HG03139 (cell line): Measurements from ENCODE around the gene PODXL2.
"Not testable (repeated sequence)": the region's sequence is repeated elsewhere in the genome, so short reads cannot be mapped to it uniquely, and the experiment has no call there.

Experiments used
- ATAC-seq: cut with Tn5 transposase; IDR thresholded peaks from one replicate; pipeline ENCODE4 v1.9.1; 2021; ENCODE audit not compliant: unreplicated experiment

PODXL2 gene

GRCh38 chr3:127674101-127674721 is 45.2 kb downstream of the PODXL2 start:
- no peak for ATAC-seq

- no peak for ATAC-seq
Measured at GRCh38 chr3:127674790-127675189, 45.8 kb downstream of the PODXL2 start.

GRCh38 chr3:127675651-127676391 is 46.8 kb downstream of the PODXL2 start:
- ATAC-seq = no peak

GRCh38 chr3:127676456-127676855 is 47.5 kb downstream of the PODXL2 start:
- ATAC-seq = no peak

- no peak for ATAC-seq
Measured at GRCh38 chr3:127676921-127677351, 48.0 kb downstream of the PODXL2 start.

- no peak for ATAC-seq
Measured at GRCh38 chr3:127677541-127678314, 48.7 kb downstream of the PODXL2 start.

- ATAC-seq = no peak
Measured at GRCh38 chr3:127678315-127678599, 49.3 kb downstream of the PODXL2 start.

- ATAC-seq = no peak
Measured at GRCh38 chr3:127678611-127679533, 49.9 kb downstream of the PODXL2 start.

- ATAC-seq = no peak
Measured at GRCh38 chr3:127679534-127680145, 50.7 kb downstream of the PODXL2 start.

- no peak for ATAC-seq
Measured at GRCh38 chr3:127680146-127680661, 51.2 kb downstream of the PODXL2 start.

- ATAC-seq = no peak
Measured at GRCh38 chr3:127680798-127681221, 51.8 kb downstream of the PODXL2 start.

GRCh38 chr3:127682175-127682554 is 53.2 kb downstream of the PODXL2 start:
- ATAC-seq = not testable (repeated sequence)

GRCh38 chr3:127682561-127682960 is 53.6 kb downstream of the PODXL2 start:
- ATAC-seq = no peak

GRCh38 chr3:127684871-127685707 is 56.1 kb downstream of the PODXL2 start:
- no peak for ATAC-seq

GRCh38 chr3:127685708-127686511 is 56.9 kb downstream of the PODXL2 start:
- ATAC-seq = no peak

GRCh38 chr3:127686512-127686894 is 57.5 kb downstream of the PODXL2 start:
- ATAC-seq = no peak

GRCh38 chr3:127687228-127687737 is 58.3 kb downstream of the PODXL2 start:
- no peak for ATAC-seq

- ATAC-seq = no peak
Measured at GRCh38 chr3:127688022-127688415, 59.0 kb downstream of the PODXL2 start.
